ENCODE results near the gene DCK. TPM values are rescaled to one million over a fixed set of nuclear protein-coding genes. Genes with fewer than 3 reads are reported as not detected.
A peak's percentile ranks its signal among the peaks of the same experiment; 100 is the strongest.

DCK gene
- total and polyA plus RNA-seq, 2 experiments from 2014 or later: 33.1 to 40.3 TPM

GRCh38 chr4:70948665-70949260 lies 44.7 kb upstream of the DCK start:
- Histone ChIP-seq H3K9me2 (ENCODE audit: insufficient read depth) (no peaks in the 10 kb centered on the region), H3K4me2 (ENCODE audit: unreplicated experiment) (no peak overlapping the region), H3K9ac (no peak overlapping the region), H3K4me3 (no peak overlapping the region), H3K4me1 (ENCODE audit: insufficient read depth) (peaks cover 11% of the 10 kb centered on the region), H3K79me2 (ENCODE audit: insufficient read depth) (peaks cover 99% of the 10 kb centered on the region), H3K27ac (no peak overlapping the region), H3K9me3 (ENCODE audit: low read depth) (no peaks in the 10 kb centered on the region), H4K20me1 (ENCODE audit: insufficient read depth) (no peaks in the 10 kb centered on the region; the same call in 1 of the 2 replicates), H3F3A (ENCODE audit: insufficient read depth) (peaks cover 13% of the 10 kb centered on the region), H3K36me3 (ENCODE audit: low read depth) (no peaks in the 10 kb centered on the region), H3K27me3 (replicated peaks; ENCODE audit: insufficient read depth) (no peaks in the 10 kb centered on the region), H2AFZ (no peak overlapping the region)
- 91 to 93% methylated on average over 5 of the region's 5 CpGs for WGBS, 2 experiments (ENCODE audit: low coverage in 1 of 2, low lambda C conversion rate in 2 of 2, missing lambda C conversion rate in 2 of 2)
- TF ChIP-seq EZH2 (IDR thresholded peaks at IDR 0.05; ENCODE audit: insufficient read depth, poor library complexity, severe bottlenecking) (no peak), EZH2phosphoT487 (IDR thresholded peaks at IDR 0.05; ENCODE audit: insufficient read depth, low read depth) (no peak)
- in situ Hi-C loops (cut with MboI): no loop called here
- no peak for DNase-seq

- no peaks in the 10 kb centered on the region for H3K9me3 ChIP-seq (ENCODE audit: low read depth)
- no peak overlapping the region for H3K4me3 ChIP-seq
- no peaks in the 10 kb centered on the region for H3K36me3 ChIP-seq (ENCODE audit: low read depth)
- H3F3A ChIP-seq (ENCODE audit: insufficient read depth): peaks cover 14% of the 10 kb centered on the region
- H3K79me2 ChIP-seq (ENCODE audit: insufficient read depth): peaks cover 89% of the 10 kb centered on the region
- H2AFZ ChIP-seq: no peak overlapping the region
- no peak overlapping the region for H3K27ac ChIP-seq
- WGBS, 2 experiments (ENCODE audit: low coverage in 1 of 2, low lambda C conversion rate in 2 of 2, missing lambda C conversion rate in 2 of 2): 94 to 100% methylated on average over 1 of the region's 1 CpG
- H3K27me3 ChIP-seq (replicated peaks; ENCODE audit: insufficient read depth): no peaks in the 10 kb centered on the region
- DNase-seq: peak; percentile 12
- in situ Hi-C loops (cut with MboI): no loop called here
- H3K4me2 ChIP-seq (ENCODE audit: unreplicated experiment): no peak overlapping the region
- no peak overlapping the region for H3K9ac ChIP-seq
- H3K9me2 ChIP-seq (ENCODE audit: insufficient read depth): no peaks in the 10 kb centered on the region
- peaks cover 21% of the 10 kb centered on the region for H3K4me1 ChIP-seq (ENCODE audit: insufficient read depth)
- H4K20me1 ChIP-seq (ENCODE audit: insufficient read depth): no peaks in the 10 kb centered on the region
- no peak for TF ChIP-seq EZH2 (IDR thresholded peaks at IDR 0.05; ENCODE audit: insufficient read depth, poor library complexity, severe bottlenecking)
- TF ChIP-seq EZH2phosphoT487 (IDR thresholded peaks at IDR 0.05; ENCODE audit: insufficient read depth, low read depth): no peak
Measured at GRCh38 chr4:70954032-70954431, 39.4 kb upstream of the DCK start.

- no peak overlapping the region for H2AFZ ChIP-seq
- no peak overlapping the region for H3K4me3 ChIP-seq
- H3K27me3 ChIP-seq (replicated peaks; ENCODE audit: insufficient read depth): no peaks in the 10 kb centered on the region
- H4K20me1 ChIP-seq (ENCODE audit: insufficient read depth): no peaks in the 10 kb centered on the region
- no peak overlapping the region for H3K27ac ChIP-seq
- DNase-seq: no peak
- no peaks in the 10 kb centered on the region for H3K9me3 ChIP-seq (ENCODE audit: low read depth)
- peaks cover 75% of the 10 kb centered on the region for H3K79me2 ChIP-seq (ENCODE audit: insufficient read depth)
- H3K4me2 ChIP-seq (ENCODE audit: unreplicated experiment): no peak overlapping the region
- no peaks in the 10 kb centered on the region for H3K9me2 ChIP-seq (ENCODE audit: insufficient read depth)
- TF ChIP-seq EZH2phosphoT487 (IDR thresholded peaks at IDR 0.05; ENCODE audit: insufficient read depth, low read depth): no peak
- no peak for TF ChIP-seq EZH2 (IDR thresholded peaks at IDR 0.05; ENCODE audit: insufficient read depth, poor library complexity, severe bottlenecking)
- peaks cover 30% of the 10 kb centered on the region for H3F3A ChIP-seq (ENCODE audit: insufficient read depth)
- in situ Hi-C loops (cut with MboI): no loop called here
- no peaks in the 10 kb centered on the region; the same call in 1 of the 2 replicates for H3K36me3 ChIP-seq (ENCODE audit: low read depth)
- H3K9ac ChIP-seq: no peak overlapping the region
- WGBS, 2 experiments (ENCODE audit: low coverage in 1 of 2, low lambda C conversion rate in 2 of 2, missing lambda C conversion rate in 2 of 2): 89 to 92% methylated on average over 5 of the region's 5 CpGs
- peaks cover 31% of the 10 kb centered on the region for H3K4me1 ChIP-seq (ENCODE audit: insufficient read depth)
Measured at GRCh38 chr4:70956549-70957210, 36.8 kb upstream of the DCK start.

DNA sequence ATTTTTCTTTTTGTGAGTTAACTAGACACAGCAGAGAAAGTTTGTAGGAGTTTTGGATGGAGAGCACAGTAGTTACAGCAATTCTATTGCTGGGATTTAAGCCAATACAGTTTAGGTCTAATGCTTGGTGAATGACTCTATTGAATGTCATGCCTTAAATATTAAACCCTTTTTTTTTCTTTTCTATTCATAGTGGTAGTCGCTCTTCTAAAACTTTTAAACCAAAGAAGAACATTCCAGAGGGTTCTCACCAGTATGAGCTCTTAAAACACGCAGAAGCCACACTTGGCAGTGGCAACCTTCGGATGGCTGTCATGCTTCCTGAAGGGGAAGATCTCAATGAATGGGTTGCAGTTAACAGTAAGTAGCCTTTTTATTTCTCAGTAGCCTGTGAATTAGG lies 34.8 kb upstream of the DCK start:
- no peaks in the 10 kb centered on the region for H3K27me3 ChIP-seq (replicated peaks; ENCODE audit: insufficient read depth)
- H3K9ac ChIP-seq: peak overlapping the region; percentile 28
- peak overlapping the region; percentile 49 for H3K4me2 ChIP-seq (ENCODE audit: unreplicated experiment)
- TF ChIP-seq EZH2phosphoT487 (IDR thresholded peaks at IDR 0.05; ENCODE audit: insufficient read depth, low read depth) (no peak), EZH2 (IDR thresholded peaks at IDR 0.05; ENCODE audit: insufficient read depth, poor library complexity, severe bottlenecking) (no peak)
- peak overlapping the region; percentile 18 for H3K4me3 ChIP-seq
- peak; percentile 91 for DNase-seq
- no peak overlapping the region for H2AFZ ChIP-seq
- H3K79me2 ChIP-seq (ENCODE audit: insufficient read depth): peaks cover 76% of the 10 kb centered on the region
- H3F3A ChIP-seq (ENCODE audit: insufficient read depth): peaks cover 30% of the 10 kb centered on the region
- in situ Hi-C loops (cut with MboI): no loop called here
- H3K36me3 ChIP-seq (ENCODE audit: low read depth): peaks cover 1% of the 10 kb centered on the region; the same call in 1 of the 2 replicates
- H3K4me1 ChIP-seq (ENCODE audit: insufficient read depth): peaks cover 31% of the 10 kb centered on the region
- peak overlapping the region; percentile 61 for H3K27ac ChIP-seq
- H3K9me3 ChIP-seq (ENCODE audit: low read depth): no peaks in the 10 kb centered on the region
- H3K9me2 ChIP-seq (ENCODE audit: insufficient read depth): no peaks in the 10 kb centered on the region
- 5 to 7% methylated on average over 3 of the region's 3 CpGs for WGBS, 2 experiments (ENCODE audit: low coverage in 1 of 2, low lambda C conversion rate in 2 of 2, missing lambda C conversion rate in 2 of 2)
- H4K20me1 ChIP-seq (ENCODE audit: insufficient read depth): no peaks in the 10 kb centered on the region
